HepG2 (cell line): ENCODE results near the gene GDF15. TPM values are rescaled to one million over a fixed set of nuclear protein-coding genes. Genes with fewer than 3 reads are reported as not detected.

Experiments
- FIP1L1 ChIP-seq: fragments of 200-400 bp; formaldehyde crosslinking; IDR thresholded peaks from 2 replicates; pipeline ENCODE4 v1.6.1; 2018; ENCODE audit warnings: low read depth, mild to moderate bottlenecking, low read length, moderate library complexity, borderline replicate concordance; ENCODE audit not compliant: insufficient read depth
- NAIF1 ChIP-seq: sonication (generic); formaldehyde crosslinking; IDR thresholded peaks from 2 replicates; pipeline ENCODE4 v1.5.0; 2020; ENCODE audit warnings: mild to moderate bottlenecking, missing genetic modification reagents, borderline replicate concordance
- NCOR1 ChIP-seq: fragments of 200-600 bp; sonication (generic); IDR thresholded peaks from 2 replicates; pipeline ENCODE4 v1.7.0; 2017; ENCODE audit warnings: antibody characterized with exemption, low read length, borderline replicate concordance
- REL ChIP-seq: sonication (generic); formaldehyde crosslinking; conservative IDR thresholded peaks from 2 replicates; pipeline ENCODE4 v1.8.0; 2022; ENCODE audit warnings: mild to moderate bottlenecking, missing genetic modification reagents, moderate library complexity
- ZNF143 ChIP-seq: sonication (generic); formaldehyde crosslinking; IDR thresholded peaks from 2 replicates; pipeline ENCODE4 v1.4.0; 2020; ENCODE audit warnings: missing genetic modification reagents
- ZNF235 ChIP-seq: sonication (generic); formaldehyde crosslinking; IDR thresholded peaks from 2 replicates; pipeline ENCODE4 v1.8.1; 2023; ENCODE audit warnings: mild to moderate bottlenecking, missing genetic modification reagents, borderline replicate concordance
- ZNF30 ChIP-seq: sonication (generic); formaldehyde crosslinking; IDR thresholded peaks from 2 replicates; pipeline ENCODE4 v1.5.0; 2020; ENCODE audit warnings: mild to moderate bottlenecking, missing genetic modification reagents
- ZNF446 ChIP-seq: sonication (generic); formaldehyde crosslinking; IDR thresholded peaks from 2 replicates; pipeline ENCODE4 v1.5.0; 2020; ENCODE audit warnings: mild to moderate bottlenecking, missing genetic modification reagents
- ZNF468 ChIP-seq: sonication (generic); formaldehyde crosslinking; IDR thresholded peaks from 2 replicates; pipeline ENCODE4 v1.8.0; 2022; ENCODE audit warnings: mild to moderate bottlenecking, moderate library complexity, missing genetic modification reagents
- ZNF792 ChIP-seq: IDR thresholded peaks from 2 replicates; pipeline ENCODE4 v1.6.1; 2016
- polyA plus RNA-seq, 8 experiments: library from polyadenylated mRNA; depleted of rRNA in 3 of 8; stranded (reverse) in 7 of 8; unstranded in 1 of 8; fragments of >200 nt; fragmentation: Illumina TruSeq in 4 of 8; extraction: Trizol in 4 of 8; gene quantifications; 2 replicates each; pipeline versions ENCODE4 v1.2.1 to v1.2.3, GENCODE V29; 2011 to 2016; ENCODE audit warnings: low read depth in 4 of 8, missing spikeins in 1 of 8, mixed read lengths in 1 of 8; ENCODE audit not compliant: insufficient read depth in 1 of 8
- total RNA-seq, 5 experiments: library from RNA; depleted of rRNA; stranded (reverse); fragments of >200 nt; fragmentation: Illumina TruSeq; extraction: Trizol; gene quantifications; 2 replicates each; pipeline ENCODE4 v1.2.3, GENCODE V29; 2016; ENCODE audit warnings: low read depth in 1 of 5
- TF ChIP-seq, protein P1 (sequence below): sonication (generic); formaldehyde crosslinking; IDR thresholded peaks from 2 replicates; pipeline ENCODE4 v1.5.1; 2020; ENCODE audit warnings: mild to moderate bottlenecking, missing genetic modification reagents, moderate library complexity
- TF ChIP-seq, protein P2 (sequence below): sonication (generic); formaldehyde crosslinking; IDR thresholded peaks from 2 replicates; pipeline ENCODE4 v1.4.0; 2020; ENCODE audit warnings: missing genetic modification reagents
- TF ChIP-seq, protein P3 (sequence below): sonication (generic); formaldehyde crosslinking; IDR thresholded peaks from 2 replicates; pipeline ENCODE4 v1.8.0; 2022; ENCODE audit warnings: mild to moderate bottlenecking, missing genetic modification reagents, moderate library complexity
- TF ChIP-seq, protein P4 (sequence below): sonication (generic); formaldehyde crosslinking; IDR thresholded peaks from 2 replicates; pipeline ENCODE4 v1.5.1; 2020; ENCODE audit warnings: mild to moderate bottlenecking, missing genetic modification reagents, moderate library complexity
- TF ChIP-seq, protein P5 (sequence below): IDR thresholded peaks from 2 replicates; pipeline ENCODE4 v1.6.1; 2012; ENCODE audit warnings: low read depth, low read length, improper control_type of control experiment

The GDF15 gene
- total and polyA plus RNA-seq, 2 of the 13 experiments (the other 11 are each of a cell fraction or from before 2014, with no cell fraction given) = 146 to 422 TPM

DNA sequence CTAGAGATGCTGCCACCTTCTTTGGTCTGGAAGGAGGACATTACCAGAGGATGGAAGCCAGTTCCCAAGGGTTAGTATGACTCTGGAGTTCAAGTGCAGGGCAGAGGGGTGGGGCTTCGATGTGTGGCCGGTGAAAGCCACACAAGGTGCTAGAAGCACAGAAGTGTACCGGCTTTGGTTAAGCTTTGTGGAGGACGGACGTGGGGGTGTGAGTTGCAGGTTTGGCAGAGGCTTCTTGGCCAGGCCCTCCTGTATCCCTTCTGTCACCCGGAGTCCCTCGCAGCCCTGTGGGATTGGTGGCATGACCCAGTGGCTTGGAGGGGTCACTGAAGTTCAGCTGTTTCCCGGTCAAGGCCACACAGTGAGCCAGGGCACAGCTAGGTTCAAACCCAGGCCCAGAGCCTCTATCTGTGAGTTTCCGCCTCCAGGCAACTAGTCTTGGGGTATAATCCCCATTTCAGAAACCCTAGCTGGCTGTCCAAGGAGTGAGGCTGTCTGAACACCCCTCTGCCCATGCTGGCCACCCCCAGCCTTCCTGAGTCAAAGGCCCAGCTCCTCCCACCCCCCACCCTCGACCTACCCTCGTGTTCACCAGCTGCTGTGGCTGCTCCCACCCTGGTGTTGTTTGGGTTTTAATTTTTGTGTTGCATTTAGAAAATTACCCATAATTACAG, 28.7 kb downstream of the GDF15 start (continued):
- TF ChIP-seq, protein P1, sequence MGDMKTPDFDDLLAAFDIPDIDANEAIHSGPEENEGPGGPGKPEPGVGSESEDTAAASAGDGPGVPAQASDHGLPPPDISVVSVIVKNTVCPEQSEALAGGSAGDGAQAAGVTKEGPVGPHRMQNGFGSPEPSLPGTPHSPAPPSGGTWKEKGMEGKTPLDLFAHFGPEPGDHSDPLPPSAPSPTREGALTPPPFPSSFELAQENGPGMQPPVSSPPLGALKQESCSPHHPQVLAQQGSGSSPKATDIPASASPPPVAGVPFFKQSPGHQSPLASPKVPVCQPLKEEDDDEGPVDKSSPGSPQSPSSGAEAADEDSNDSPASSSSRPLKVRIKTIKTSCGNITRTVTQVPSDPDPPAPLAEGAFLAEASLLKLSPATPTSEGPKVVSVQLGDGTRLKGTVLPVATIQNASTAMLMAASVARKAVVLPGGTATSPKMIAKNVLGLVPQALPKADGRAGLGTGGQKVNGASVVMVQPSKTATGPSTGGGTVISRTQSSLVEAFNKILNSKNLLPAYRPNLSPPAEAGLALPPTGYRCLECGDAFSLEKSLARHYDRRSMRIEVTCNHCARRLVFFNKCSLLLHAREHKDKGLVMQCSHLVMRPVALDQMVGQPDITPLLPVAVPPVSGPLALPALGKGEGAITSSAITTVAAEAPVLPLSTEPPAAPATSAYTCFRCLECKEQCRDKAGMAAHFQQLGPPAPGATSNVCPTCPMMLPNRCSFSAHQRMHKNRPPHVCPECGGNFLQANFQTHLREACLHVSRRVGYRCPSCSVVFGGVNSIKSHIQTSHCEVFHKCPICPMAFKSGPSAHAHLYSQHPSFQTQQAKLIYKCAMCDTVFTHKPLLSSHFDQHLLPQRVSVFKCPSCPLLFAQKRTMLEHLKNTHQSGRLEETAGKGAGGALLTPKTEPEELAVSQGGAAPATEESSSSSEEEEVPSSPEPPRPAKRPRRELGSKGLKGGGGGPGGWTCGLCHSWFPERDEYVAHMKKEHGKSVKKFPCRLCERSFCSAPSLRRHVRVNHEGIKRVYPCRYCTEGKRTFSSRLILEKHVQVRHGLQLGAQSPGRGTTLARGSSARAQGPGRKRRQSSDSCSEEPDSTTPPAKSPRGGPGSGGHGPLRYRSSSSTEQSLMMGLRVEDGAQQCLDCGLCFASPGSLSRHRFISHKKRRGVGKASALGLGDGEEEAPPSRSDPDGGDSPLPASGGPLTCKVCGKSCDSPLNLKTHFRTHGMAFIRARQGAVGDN (CRISPR knock-in tag) = peak; percentile 62
- TF ChIP-seq, protein P2, sequence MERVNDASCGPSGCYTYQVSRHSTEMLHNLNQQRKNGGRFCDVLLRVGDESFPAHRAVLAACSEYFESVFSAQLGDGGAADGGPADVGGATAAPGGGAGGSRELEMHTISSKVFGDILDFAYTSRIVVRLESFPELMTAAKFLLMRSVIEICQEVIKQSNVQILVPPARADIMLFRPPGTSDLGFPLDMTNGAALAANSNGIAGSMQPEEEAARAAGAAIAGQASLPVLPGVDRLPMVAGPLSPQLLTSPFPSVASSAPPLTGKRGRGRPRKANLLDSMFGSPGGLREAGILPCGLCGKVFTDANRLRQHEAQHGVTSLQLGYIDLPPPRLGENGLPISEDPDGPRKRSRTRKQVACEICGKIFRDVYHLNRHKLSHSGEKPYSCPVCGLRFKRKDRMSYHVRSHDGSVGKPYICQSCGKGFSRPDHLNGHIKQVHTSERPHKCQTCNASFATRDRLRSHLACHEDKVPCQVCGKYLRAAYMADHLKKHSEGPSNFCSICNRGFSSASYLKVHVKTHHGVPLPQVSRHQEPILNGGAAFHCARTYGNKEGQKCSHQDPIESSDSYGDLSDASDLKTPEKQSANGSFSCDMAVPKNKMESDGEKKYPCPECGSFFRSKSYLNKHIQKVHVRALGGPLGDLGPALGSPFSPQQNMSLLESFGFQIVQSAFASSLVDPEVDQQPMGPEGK (CRISPR knock-in tag) = peak; percentile 27; the same call in 1 of the 2 replicates
- no peak for TF ChIP-seq ZNF792 (CRISPR knock-in tag)
- TF ChIP-seq FIP1L1 = no peak
- TF ChIP-seq ZNF30 (CRISPR knock-in tag) = no peak
- no peak for TF ChIP-seq NAIF1 (CRISPR knock-in tag)
- TF ChIP-seq, protein P3, sequence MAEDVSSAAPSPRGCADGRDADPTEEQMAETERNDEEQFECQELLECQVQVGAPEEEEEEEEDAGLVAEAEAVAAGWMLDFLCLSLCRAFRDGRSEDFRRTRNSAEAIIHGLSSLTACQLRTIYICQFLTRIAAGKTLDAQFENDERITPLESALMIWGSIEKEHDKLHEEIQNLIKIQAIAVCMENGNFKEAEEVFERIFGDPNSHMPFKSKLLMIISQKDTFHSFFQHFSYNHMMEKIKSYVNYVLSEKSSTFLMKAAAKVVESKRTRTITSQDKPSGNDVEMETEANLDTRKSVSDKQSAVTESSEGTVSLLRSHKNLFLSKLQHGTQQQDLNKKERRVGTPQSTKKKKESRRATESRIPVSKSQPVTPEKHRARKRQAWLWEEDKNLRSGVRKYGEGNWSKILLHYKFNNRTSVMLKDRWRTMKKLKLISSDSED (CRISPR knock-in tag) = no peak
- TF ChIP-seq ZNF235 (CRISPR knock-in tag) = no peak
- TF ChIP-seq, protein P4, sequence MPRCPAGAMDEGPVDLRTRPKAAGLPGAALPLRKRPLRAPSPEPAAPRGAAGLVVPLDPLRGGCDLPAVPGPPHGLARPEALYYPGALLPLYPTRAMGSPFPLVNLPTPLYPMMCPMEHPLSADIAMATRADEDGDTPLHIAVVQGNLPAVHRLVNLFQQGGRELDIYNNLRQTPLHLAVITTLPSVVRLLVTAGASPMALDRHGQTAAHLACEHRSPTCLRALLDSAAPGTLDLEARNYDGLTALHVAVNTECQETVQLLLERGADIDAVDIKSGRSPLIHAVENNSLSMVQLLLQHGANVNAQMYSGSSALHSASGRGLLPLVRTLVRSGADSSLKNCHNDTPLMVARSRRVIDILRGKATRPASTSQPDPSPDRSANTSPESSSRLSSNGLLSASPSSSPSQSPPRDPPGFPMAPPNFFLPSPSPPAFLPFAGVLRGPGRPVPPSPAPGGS = 0 out of 2 replicates have a peak, but pooled peaks have one; percentile 21
- no peak for TF ChIP-seq ZNF468
- no peak for TF ChIP-seq ZNF446 (CRISPR knock-in tag)
- no peak for TF ChIP-seq REL
- TF ChIP-seq, protein P5, sequence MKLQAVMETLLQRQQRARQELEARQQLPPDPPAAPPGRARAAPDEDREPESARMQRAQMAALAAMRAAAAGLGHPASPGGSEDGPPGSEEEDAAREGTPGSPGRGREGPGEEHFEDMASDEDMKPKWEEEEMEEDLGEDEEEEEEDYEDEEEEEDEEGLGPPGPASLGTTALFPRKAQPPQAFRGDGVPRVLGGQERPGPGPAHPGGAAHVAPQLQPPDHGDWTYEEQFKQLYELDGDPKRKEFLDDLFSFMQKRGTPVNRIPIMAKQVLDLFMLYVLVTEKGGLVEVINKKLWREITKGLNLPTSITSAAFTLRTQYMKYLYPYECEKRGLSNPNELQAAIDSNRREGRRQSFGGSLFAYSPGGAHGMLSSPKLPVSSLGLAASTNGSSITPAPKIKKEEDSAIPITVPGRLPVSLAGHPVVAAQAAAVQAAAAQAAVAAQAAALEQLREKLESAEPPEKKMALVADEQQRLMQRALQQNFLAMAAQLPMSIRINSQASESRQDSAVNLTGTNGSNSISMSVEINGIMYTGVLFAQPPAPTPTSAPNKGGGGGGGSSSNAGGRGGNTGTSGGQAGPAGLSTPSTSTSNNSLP = no peak
- no peak for TF ChIP-seq ZNF143 (CRISPR knock-in tag)
- peak; percentile 78; the same call in 1 of the 2 replicates for TF ChIP-seq NCOR1
